Spleen (tissue), 7 donors: ENCODE results near the gene SEC24D.

Experiments
- POLR2A ChIP-seq, 3 donors: fragments of 450-650 bp; IDR thresholded peaks; one replicate each; pipeline ENCODE4 v1.5.1; 2017; ENCODE audit warnings: antibody characterized with exemption in 3 of 3, mild to moderate bottlenecking in 1 of 3
- TF ChIP-seq, protein P1 (sequence below), 11 experiments: fragments of 200-600 bp in 7 of 11; fragments of 450-650 bp in 4 of 11; sonication (generic) in 4 of 11; IDR thresholded peaks in 8 of 11; conservative IDR thresholded peaks in 3 of 11; 1 replicate in 7 of 11; 2 replicates in 4 of 11; pipeline versions ENCODE4 v1.4.0 to v1.8.0; 2016 to 2021; ENCODE audit warnings: antibody characterized with exemption in 11 of 11, inconsistent platforms in 4 of 11, mild to moderate bottlenecking in 1 of 11
- donor health status: DM: no; HTN: no; CAD: no; lungs with moderate emphysema.
- donor health status: DM: no; HTN: no; CAD: no.
- donor health status: DM: no; HTN: no; CAD: no.

- TF ChIP-seq, protein P1, sequence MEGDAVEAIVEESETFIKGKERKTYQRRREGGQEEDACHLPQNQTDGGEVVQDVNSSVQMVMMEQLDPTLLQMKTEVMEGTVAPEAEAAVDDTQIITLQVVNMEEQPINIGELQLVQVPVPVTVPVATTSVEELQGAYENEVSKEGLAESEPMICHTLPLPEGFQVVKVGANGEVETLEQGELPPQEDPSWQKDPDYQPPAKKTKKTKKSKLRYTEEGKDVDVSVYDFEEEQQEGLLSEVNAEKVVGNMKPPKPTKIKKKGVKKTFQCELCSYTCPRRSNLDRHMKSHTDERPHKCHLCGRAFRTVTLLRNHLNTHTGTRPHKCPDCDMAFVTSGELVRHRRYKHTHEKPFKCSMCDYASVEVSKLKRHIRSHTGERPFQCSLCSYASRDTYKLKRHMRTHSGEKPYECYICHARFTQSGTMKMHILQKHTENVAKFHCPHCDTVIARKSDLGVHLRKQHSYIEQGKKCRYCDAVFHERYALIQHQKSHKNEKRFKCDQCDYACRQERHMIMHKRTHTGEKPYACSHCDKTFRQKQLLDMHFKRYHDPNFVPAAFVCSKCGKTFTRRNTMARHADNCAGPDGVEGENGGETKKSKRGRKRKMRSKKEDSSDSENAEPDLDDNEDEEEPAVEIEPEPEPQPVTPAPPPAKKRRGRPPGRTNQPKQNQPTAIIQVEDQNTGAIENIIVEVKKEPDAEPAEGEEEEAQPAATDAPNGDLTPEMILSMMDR (IDR thresholded peaks at IDR 0.05 in 8 of 11, conservative IDR thresholded peaks at IDR 0.05 in 3 of 11), result peak in 4 of 11 experiments; percentile 8 to 34 (median 26)
- peak in 1 of 3 donors; percentile 67 for TF ChIP-seq POLR2A (IDR thresholded peaks at IDR 0.05)
Observed at GRCh38 chr4:118835571-118836300, at the start of gene SEC24D.
